Germinal center (tissue), 1 donor: Measurements from ENCODE around the gene TIGD7.
A peak's percentile ranks its signal among the peaks of the same experiment; 100 is the strongest.

Experiments
- DNase-seq: peaks from one replicate; pipeline ENCODE4 v3.0.0; 2012; ENCODE audit warnings: mixed read lengths, low spot score

Gene TIGD7

DNA sequence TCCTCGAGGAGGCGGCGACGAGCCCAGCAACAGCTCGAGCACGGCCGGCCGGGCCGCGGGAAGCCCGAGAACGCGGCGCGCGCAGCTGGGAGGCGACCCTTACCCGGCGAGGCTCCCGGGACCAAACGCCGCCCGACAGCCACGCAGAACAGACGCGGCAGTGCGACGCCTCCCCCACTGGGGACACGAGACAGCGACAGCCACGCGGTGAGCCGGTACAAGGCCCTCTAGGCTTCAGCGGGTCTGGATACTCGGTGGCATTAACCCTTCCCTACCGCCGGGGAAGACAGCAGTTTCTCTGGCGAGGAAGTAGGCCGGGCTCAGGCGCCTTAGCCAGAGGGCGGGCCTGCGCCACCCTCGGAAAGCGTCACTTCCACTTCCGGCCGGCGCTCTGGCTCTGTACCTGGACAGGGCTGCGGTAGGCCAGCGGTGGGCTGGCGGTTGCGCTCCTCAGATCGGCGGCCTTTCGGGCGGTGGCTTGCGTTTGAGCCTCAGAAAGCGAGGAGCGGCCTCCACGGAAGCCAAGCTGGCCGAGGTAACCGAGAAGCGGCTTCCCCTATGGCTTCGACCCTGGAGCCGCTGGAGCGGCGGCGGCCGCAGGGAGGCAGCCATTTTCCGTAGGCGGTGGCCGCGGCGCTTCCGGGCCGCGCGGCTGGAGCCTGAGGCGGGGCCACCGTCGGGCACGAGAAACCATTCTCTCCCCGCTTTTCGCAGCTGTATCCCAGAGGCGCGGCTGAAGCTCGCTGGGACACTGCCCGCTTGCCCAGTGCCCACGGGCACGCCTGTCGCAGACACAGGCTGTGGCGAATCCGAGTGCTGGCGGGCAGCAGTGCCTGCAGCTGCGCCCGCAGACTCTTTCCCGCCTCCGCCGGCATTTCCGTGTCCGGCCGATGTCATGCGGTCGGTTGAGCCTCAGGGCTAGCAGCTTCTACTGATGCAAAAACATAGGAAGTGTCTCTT lies at the start of gene TIGD7, which contains the start of gene ZNF75A:
Gene TIGD7, minus strand, starts transcription at position 322 of the 960 bp plus-strand sequence. CDS start 4,816 bp downstream, outside the sequence.
Gene ZNF75A, plus strand, starts transcription at position 389 of the 960 bp plus-strand sequence. CDS start 2,932 bp downstream, outside the sequence.
- DNase-seq = peak; percentile 86

DNA sequence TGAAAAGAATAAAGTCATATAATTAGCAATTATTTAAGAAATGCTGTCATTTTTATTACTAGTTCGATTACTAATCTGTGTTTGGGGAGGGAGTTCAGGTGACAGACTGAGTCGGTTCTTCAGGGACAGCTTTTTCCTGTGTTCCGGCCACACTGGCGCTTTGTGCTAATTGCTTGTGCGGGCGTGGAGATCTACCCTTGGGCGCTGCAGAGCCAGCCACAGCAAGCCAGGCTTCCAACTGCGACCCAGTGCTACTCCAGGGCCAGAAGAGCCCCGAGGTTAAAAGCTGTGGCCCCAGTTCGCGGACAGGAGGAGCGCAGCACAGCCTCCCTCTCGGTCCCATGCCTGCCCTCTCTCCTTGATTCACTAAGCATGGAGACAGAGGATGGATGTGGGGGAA lies 43.9 kb upstream of the TIGD7 start:
- no peak for DNase-seq

GRCh38 chr16:3348547-3349167 lies 43.4 kb upstream of the TIGD7 start:
- no peak for DNase-seq

- no peak for DNase-seq
These were observed 42.4 kb upstream of the TIGD7 start for GRCh38 chr16:3347586-3347985.

- no peak for DNase-seq
These were observed 40.8 kb upstream of the TIGD7 start for GRCh38 chr16:3346041-3346440.

- no peak for DNase-seq
These were observed 23.4 kb upstream of the TIGD7 start for GRCh38 chr16:3328643-3329042.

DNA sequence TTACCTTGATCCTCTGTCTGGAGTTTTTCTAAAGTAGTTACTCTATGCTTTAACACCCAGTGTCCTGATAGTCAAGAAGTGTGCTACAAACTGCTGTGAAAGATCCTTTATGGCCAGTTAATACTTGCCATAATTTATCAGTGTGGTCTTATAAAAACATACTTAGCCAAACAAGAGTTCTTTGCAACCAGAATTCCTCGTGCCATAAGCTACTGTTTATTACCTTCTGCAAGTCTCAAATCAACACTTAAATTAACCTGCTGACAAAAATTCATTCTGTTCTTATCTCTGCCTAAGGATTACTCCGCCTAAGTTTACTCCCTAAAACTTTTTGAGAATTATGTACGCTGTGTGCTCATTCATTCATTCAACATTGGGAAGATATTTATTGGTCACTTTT lies 22.9 kb upstream of the TIGD7 start:
- DNase-seq = no peak

DNA sequence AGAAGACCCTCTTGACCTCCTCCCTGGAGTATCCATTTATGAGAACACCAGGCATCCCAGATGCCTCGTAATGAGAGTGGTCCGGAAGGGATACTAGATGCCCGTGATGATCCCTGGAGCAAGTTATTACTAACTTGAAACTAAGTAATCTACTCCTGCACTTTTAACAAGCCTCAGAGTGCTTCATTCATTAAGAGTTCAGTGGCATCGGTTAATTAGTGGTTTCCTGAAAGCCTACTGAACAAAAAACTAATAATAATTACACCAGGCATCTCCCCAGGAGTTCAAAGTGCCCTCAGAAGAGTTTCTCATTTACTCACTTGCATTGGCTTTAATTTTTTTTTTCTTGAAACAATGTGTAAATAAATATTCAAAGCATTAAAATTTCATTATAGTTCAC lies 22.3 kb upstream of the TIGD7 start:
- DNase-seq = no peak

GRCh38 chr16:3321816-3322215 lies 16.6 kb upstream of the TIGD7 start:
- no peak for DNase-seq

GRCh38 chr16:3317315-3317999 lies 12.2 kb upstream of the TIGD7 start:
- no peak for DNase-seq

- DNase-seq = no peak
These were observed 6.3 kb upstream of the TIGD7 start for GRCh38 chr16:3311496-3311895.

DNA sequence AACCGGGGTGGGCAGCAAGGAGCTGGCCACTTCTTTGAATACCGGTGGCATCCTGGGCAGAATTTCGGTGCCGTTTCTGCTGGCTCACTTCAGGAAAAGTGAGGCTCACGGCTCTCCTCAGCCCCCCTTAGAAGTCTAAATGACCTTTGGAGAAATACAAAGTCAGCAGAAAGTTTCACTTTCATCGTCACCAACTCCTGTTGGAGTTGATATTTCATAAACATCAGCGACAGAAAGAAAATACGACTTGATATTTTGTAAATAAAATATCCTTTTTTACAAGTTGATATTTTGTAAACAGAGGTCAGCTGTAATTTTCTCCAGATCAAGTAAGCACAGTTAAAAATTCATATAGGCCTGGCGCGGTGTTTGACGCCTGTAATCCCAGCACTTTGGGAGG lies 848 bp upstream of the TIGD7 start:
- DNase-seq = no peak

GRCh38 chr16:3304370-3304769 lies 860 bp downstream of the TIGD7 start:
- no peak for DNase-seq

- no peak for DNase-seq
These were observed 9.4 kb downstream of the TIGD7 start for GRCh38 chr16:3295783-3296182.

GRCh38 chr16:3295209-3295608 lies 10.0 kb downstream of the TIGD7 start:
- DNase-seq = no peak

DNA sequence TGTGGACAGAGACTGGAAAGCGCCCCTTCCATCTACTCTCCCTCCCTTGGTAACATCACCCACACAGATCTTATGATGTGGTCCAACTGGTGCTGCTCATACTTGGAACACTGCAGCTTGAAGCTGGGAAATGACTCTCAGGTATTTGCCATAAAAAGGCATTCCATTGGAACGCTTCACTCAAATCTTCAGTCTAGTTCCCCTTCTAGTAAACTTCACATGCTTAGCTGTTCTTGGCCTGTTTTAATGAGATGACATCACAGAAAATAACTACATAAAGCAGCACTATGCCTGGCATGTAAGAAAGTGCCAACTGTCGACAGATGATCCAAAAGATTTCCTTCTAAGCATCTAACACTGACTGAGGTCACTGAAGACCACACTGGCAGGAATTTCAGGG lies 12.6 kb downstream of the TIGD7 start:
- no peak for DNase-seq

- no peak for DNase-seq
These were observed 15.1 kb downstream of the TIGD7 start for GRCh38 chr16:3289998-3290673.

DNA sequence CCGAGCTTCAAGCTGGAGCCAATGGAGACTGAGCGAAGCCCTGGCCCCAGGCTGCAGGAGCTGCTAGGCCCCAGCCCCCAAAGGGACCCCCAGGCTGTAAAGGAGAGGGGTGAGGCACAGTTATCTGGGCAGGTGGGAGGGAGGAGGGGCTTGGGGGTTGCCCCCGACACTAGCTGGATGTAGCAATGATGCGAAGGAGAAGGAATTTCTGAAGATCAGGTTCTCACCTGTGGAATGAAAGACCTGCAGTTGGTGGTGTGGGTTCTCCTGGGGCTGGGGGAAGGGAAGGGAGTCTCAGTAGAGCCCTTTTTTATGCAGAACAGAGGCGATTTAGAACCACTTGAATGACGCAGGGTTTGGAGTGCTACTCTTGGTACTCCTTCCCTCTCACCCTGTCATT lies 20.1 kb downstream of the TIGD7 start:
- no peak for DNase-seq

DNA sequence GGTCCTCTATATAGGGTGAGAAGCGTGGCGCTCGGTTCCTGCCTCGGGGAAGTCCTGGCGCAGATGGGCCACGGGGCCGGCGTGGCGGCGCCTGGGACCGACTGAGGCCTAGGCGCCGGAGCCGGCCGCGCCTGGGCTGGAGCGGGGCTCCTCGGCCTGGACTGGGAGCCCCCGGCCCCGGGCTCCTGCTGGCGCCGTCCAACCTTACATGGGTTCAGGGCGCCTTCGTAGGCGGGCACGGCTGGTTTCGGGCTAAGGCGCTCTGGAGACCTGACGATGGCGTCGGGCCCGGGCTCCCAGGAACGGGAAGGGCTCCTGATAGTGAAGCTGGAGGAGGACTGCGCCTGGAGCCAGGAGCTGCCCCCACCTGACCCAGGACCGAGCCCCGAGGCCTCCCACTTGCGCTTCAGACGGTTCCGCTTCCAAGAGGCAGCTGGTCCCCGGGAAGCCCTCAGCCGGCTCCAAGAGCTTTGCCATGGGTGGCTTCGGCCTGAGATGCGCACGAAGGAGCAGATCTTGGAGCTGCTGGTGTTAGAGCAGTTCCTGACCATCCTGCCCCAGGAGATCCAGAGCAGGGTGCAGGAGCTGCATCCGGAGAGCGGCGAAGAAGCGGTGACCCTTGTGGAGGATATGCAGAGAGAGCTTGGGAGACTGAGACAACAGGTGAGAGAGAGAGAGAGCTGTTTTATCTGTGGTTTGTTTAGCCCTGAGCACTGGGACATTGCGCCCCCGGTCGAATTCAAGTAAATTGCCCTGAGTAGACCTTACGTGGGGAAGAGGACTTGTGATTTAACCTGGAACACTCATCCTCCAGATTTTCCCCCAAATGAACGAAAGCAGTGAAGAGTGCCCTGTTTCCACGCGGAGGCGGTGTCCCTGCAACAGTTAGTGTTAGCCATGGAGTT lies 21.4 kb downstream of the TIGD7 start:
- DNase-seq = no peak

DNA sequence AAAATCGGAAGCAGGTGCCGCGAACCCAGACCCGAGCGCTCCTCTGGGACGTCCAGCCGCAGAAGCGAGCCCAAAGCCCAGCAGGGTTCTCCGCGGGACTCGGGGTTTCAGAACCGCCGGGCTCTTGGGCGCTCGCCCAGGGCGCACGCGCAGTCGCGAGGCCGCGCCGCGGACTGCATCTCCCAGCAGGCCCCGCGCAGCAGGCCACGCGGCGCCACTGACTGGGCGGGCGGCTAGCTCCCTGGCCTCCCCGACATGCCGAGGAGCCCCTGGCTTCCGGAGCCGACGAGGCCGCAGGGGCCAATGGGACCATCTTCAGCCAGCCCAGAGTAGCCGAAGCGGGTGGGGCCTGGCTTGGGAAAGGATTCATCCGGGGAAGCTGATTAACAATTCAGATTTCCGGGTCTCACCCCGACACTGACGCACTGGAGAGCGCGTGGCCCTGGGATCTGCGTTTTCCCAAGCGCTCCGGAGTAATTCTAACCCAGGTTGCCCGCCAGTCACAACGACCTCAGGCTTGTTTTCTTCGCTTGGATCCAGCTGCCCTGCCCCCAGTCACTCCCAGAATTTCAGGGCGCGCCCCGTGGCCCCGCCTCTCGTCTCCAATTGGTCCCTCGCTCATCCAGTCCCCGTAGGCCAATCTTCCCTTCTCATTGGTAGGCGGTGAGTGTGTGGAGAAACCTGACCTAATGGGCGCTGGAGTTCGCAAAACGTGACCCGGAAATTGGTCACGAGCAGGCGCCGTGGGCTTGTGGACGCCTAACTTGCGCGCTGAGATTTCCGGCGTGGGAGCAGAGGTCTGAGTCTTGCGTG lies 22.3 kb downstream of the TIGD7 start, which contains the start of gene ZNF263:
Gene ZNF263, plus strand, starts transcription at position 762 of the 813 bp plus-strand sequence. CDS start 328 bp downstream, outside the sequence.
- peak; percentile 96 for DNase-seq
